ENCODE data around the gene ATP5F1E.
"Not testable (repeated sequence)": the region's sequence is repeated elsewhere in the genome, so short reads cannot be mapped to it uniquely, and the experiment has no call there.

ATP5F1E gene

GRCh38 chr20:58987790-58988564 is 44.2 kb downstream of the ATP5F1E start:
- no peak for DNase-seq

- DNase-seq: no peak
Measured at GRCh38 chr20:58986968-58987517, 45.1 kb downstream of the ATP5F1E start.

GRCh38 chr20:58986286-58986967 is 45.7 kb downstream of the ATP5F1E start:
- no peak for DNase-seq

- no peak for DNase-seq
Measured at GRCh38 chr20:58985656-58986055, 46.5 kb downstream of the ATP5F1E start.

- no peak for DNase-seq
Measured at GRCh38 chr20:58984691-58985090, 47.4 kb downstream of the ATP5F1E start.

GRCh38 chr20:58983115-58983468 is 49.0 kb downstream of the ATP5F1E start:
- DNase-seq: not testable (repeated sequence)

GRCh38 chr20:58982406-58983114 is 49.6 kb downstream of the ATP5F1E start:
- DNase-seq: no peak

- no peak for DNase-seq
Measured at GRCh38 chr20:58981628-58982364, 50.3 kb downstream of the ATP5F1E start.

- peak; percentile 84 for DNase-seq
Measured at GRCh38 chr20:58980711-58981627, 51.2 kb downstream of the ATP5F1E start, which contains the start of gene NELFCD. NELFCD (plus strand) TSS chr20:58981256; CDS start chr20:58981310, 54 bp downstream.

GRCh38 chr20:58978351-58979190 is 53.6 kb downstream of the ATP5F1E start:
- DNase-seq: no peak

GRCh38 chr20:58976061-58976730 is 55.9 kb downstream of the ATP5F1E start:
- DNase-seq: no peak
